Astrocyte (in vitro differentiated cells and primary cell): Measurements from ENCODE around the gene GYPC. TPM values are rescaled to one million over a fixed set of nuclear protein-coding genes. Genes with fewer than 3 reads are reported as not detected.

Experiments
- DNase-seq: peaks from one replicate; pipeline ENCODE4 v3.0.0-alpha.2; 2010; ENCODE audit warnings: low read depth
- FAIRE-seq: peaks from 2 replicates; lab custom pipeline; 2011; peaks lifted over from hg19 to GRCh38; lab: Jason Lieb, UNC
- H2AFZ ChIP-seq: 2 replicates; pipeline ENCODE4 v1.6.0; 2012; ENCODE audit warnings: low read depth, low read length, inconsistent platforms
- H3K27ac ChIP-seq: 2 replicates; pipeline ENCODE4 v1.5.1; 2011; ENCODE audit warnings: low read depth, low read length, inconsistent platforms
- H3K27me3 ChIP-seq: 2 replicates; pipeline ENCODE4 v1.6.0; 2011; ENCODE audit warnings: low read length, inconsistent platforms; ENCODE audit not compliant: insufficient read depth
- H3K36me3 ChIP-seq: 2 replicates; pipeline ENCODE4 v1.5.1; 2011; ENCODE audit warnings: low read length, inconsistent platforms; ENCODE audit not compliant: insufficient read depth
- H3K4me1 ChIP-seq: 2 replicates; pipeline ENCODE4 v1.5.1; 2011; ENCODE audit warnings: low read length, inconsistent platforms; ENCODE audit not compliant: insufficient read depth
- H3K4me2 ChIP-seq: 2 replicates; pipeline ENCODE4 v1.6.0; 2012; ENCODE audit warnings: low read length, inconsistent platforms
- H3K4me3 ChIP-seq: 2 replicates; pipeline ENCODE4 v1.5.1; 2011; ENCODE audit warnings: low read depth, mild to moderate bottlenecking, low read length, inconsistent platforms; ENCODE audit not compliant: insufficient read depth
- H3K79me2 ChIP-seq: 2 replicates; pipeline ENCODE4 v1.6.0; 2012; ENCODE audit warnings: mild to moderate bottlenecking, low read length, inconsistent platforms; ENCODE audit not compliant: insufficient read depth
- H3K9ac ChIP-seq: 2 replicates; pipeline ENCODE4 v1.6.0; 2012; ENCODE audit warnings: mild to moderate bottlenecking, low read length, inconsistent platforms
- H3K9me3 ChIP-seq: 2 replicates; pipeline ENCODE4 v1.5.1; 2012; ENCODE audit warnings: low read depth, mild to moderate bottlenecking, low read length, inconsistent platforms; ENCODE audit not compliant: insufficient read depth
- H4K20me1 ChIP-seq: 2 replicates; pipeline ENCODE4 v1.6.0; 2012; ENCODE audit warnings: low read length, inconsistent platforms; ENCODE audit not compliant: insufficient read depth
- H3K27ac Mint-ChIP-seq: one replicate; pipeline ENCODE4 v1.8.0; 2021; ENCODE audit warnings: mild to moderate bottlenecking, mixed read lengths; ENCODE audit not compliant: unreplicated experiment
- H3K27me3 Mint-ChIP-seq: one replicate; pipeline ENCODE4 v1.8.0; 2021; ENCODE audit warnings: low read depth, mixed read lengths; ENCODE audit not compliant: unreplicated experiment
- H3K36me3 Mint-ChIP-seq: one replicate; pipeline ENCODE4 v1.8.0; 2021; ENCODE audit warnings: low read depth, mixed read lengths; ENCODE audit not compliant: unreplicated experiment
- H3K4me1 Mint-ChIP-seq: one replicate; pipeline ENCODE4 v1.8.0; 2021; ENCODE audit warnings: low read depth, mixed read lengths; ENCODE audit not compliant: unreplicated experiment
- H3K4me3 Mint-ChIP-seq: one replicate; pipeline ENCODE4 v1.8.0; 2021; ENCODE audit warnings: mild to moderate bottlenecking, moderate library complexity, mixed read lengths; ENCODE audit not compliant: unreplicated experiment
- H3K9me3 Mint-ChIP-seq: one replicate; pipeline ENCODE4 v1.8.0; 2021; ENCODE audit warnings: mild to moderate bottlenecking, mixed read lengths; ENCODE audit not compliant: unreplicated experiment
- EZH2 ChIP-seq: IDR thresholded peaks from 2 replicates; pipeline ENCODE4 v1.6.1; 2012; ENCODE audit warnings: mild to moderate bottlenecking, low read length, inconsistent platforms; ENCODE audit not compliant: insufficient read depth
- total RNA-seq: library from RNA; stranded (reverse); gene quantifications from 2 replicates; pipeline ENCODE4 v1.2.1, GENCODE V29; 2021
- TF ChIP-seq, protein P1 (sequence below): IDR thresholded peaks from 2 replicates; pipeline ENCODE4 v1.5.1; 2011; ENCODE audit warnings: low read depth, mild to moderate bottlenecking, inconsistent platforms, low read length, moderate library complexity; ENCODE audit not compliant: insufficient read depth

GYPC gene
- total RNA-seq, 1 donor from 2014 or later: 29.3 TPM

DNA sequence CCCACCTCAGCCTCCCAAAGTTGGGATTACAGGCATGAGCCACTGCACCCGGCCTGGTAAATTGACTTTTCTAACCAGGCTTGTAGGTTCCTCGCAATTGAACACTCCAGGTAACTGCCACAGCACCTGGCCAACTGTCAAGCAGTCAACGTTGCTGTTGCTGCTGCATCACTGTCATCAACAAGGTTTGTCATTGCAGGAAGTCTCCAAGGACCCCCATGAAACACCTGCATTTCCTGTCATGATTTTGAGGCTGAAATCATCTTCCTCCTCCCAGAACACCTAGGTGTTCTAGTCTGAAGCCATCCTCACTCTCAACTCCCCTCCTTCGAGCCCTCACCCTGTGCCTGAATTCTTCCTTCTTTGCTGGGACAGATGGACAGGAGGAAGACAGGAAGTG is 29.7 kb downstream of the GYPC start:
- Histone ChIP-seq H2AFZ (no peak overlapping the region), H3K36me3 (no peaks in the 10 kb centered on the region), H3K27ac (no peak overlapping the region), H3K79me2 (no peaks in the 10 kb centered on the region), H3K9ac (no peak overlapping the region), H3K9me3 (no peaks in the 10 kb centered on the region), H3K27me3 (no peaks in the 10 kb centered on the region), H3K4me2 (no peak overlapping the region), H3K4me3 (no peak overlapping the region), H4K20me1 (no peaks in the 10 kb centered on the region), H3K4me1 (no peaks in the 10 kb centered on the region)
- no peak for TF ChIP-seq EZH2
- TF ChIP-seq, protein P1, sequence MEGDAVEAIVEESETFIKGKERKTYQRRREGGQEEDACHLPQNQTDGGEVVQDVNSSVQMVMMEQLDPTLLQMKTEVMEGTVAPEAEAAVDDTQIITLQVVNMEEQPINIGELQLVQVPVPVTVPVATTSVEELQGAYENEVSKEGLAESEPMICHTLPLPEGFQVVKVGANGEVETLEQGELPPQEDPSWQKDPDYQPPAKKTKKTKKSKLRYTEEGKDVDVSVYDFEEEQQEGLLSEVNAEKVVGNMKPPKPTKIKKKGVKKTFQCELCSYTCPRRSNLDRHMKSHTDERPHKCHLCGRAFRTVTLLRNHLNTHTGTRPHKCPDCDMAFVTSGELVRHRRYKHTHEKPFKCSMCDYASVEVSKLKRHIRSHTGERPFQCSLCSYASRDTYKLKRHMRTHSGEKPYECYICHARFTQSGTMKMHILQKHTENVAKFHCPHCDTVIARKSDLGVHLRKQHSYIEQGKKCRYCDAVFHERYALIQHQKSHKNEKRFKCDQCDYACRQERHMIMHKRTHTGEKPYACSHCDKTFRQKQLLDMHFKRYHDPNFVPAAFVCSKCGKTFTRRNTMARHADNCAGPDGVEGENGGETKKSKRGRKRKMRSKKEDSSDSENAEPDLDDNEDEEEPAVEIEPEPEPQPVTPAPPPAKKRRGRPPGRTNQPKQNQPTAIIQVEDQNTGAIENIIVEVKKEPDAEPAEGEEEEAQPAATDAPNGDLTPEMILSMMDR: no peak
- Mint-ChIP-seq H3K27me3 (peaks cover 2% of the 10 kb centered on the region), H3K4me3 (no peak overlapping the region), H3K9me3 (peaks cover 4% of the 10 kb centered on the region), H3K27ac (no peak overlapping the region), H3K4me1 (no peaks in the 10 kb centered on the region), H3K36me3 (peaks cover 24% of the 10 kb centered on the region)
- FAIRE-seq (no peak), DNase-seq (no peak)

DNA sequence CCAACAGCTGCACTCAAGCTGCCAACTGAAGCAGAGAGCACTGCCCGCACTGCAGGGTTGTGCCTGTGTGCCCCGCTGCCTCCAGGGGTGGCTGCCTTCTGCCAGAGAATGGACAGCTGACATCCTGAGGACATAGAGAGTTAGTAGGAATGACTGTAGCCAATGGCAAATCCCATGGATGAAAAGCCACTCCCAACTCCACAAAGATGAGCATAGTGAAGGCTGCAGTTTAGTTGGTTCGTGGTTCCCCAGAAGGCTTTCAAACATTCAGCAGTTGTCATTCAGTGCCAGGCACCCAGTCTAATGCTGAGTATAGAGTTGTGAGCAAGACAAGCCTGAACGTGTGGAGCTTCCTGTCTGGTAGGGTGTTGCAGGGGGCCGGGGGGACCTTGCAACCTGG is 30.3 kb downstream of the GYPC start:
- Mint-ChIP-seq H3K27ac (no peak overlapping the region), H3K9me3 (peaks cover 4% of the 10 kb centered on the region), H3K4me3 (no peak overlapping the region), H3K4me1 (no peaks in the 10 kb centered on the region), H3K27me3 (peaks cover 2% of the 10 kb centered on the region), H3K36me3 (peaks cover 22% of the 10 kb centered on the region)
- Histone ChIP-seq H3K36me3 (no peaks in the 10 kb centered on the region), H3K27ac (no peak overlapping the region), H3K4me2 (no peak overlapping the region), H3K4me3 (no peak overlapping the region), H2AFZ (no peak overlapping the region), H3K4me1 (no peaks in the 10 kb centered on the region), H4K20me1 (no peaks in the 10 kb centered on the region), H3K27me3 (no peaks in the 10 kb centered on the region), H3K9ac (no peak overlapping the region), H3K79me2 (no peaks in the 10 kb centered on the region), H3K9me3 (no peaks in the 10 kb centered on the region)
- FAIRE-seq (no peak), DNase-seq (no peak)
- TF ChIP-seq, protein P1: no peak
- TF ChIP-seq EZH2: no peak

DNA sequence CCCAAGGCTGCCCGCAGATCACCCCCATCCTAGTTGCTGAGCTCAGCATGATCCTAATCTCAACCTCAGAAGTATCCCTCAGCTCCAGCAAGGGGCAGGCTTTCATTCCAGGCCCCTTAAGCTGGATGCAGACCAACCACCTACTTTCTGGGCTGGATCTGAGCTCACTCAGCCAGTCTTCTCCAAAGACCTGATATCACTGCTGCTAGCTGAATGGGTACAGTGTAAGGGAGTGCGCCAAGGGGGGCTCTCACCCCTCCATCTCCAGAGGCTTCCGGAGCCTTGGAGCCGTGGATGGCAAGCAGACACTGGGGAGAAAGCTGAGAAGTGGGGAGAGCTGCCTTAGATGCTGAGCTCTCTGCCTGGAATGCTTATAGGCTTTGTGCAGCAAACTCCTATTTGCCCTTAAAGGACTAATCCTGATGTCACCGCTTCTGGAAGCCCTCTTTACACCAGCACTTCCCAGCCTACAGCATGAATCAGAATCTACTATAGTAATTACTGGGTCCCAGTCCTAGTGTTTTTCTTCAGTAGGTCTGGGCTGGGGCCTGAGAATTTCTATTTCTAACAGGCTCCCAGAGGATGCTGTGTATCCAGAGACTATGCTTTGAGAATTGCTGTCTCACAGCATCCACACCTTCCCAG is 31.0 kb downstream of the GYPC start:
- FAIRE-seq (no peak), DNase-seq (no peak)
- Mint-ChIP-seq H3K9me3 (peaks cover 4% of the 10 kb centered on the region), H3K4me1 (no peaks in the 10 kb centered on the region), H3K36me3 (peaks cover 21% of the 10 kb centered on the region), H3K27ac (no peak overlapping the region), H3K27me3 (peaks cover 2% of the 10 kb centered on the region), H3K4me3 (no peak overlapping the region)
- Histone ChIP-seq H3K4me2 (no peak overlapping the region), H3K9ac (no peak overlapping the region), H3K9me3 (no peaks in the 10 kb centered on the region), H4K20me1 (no peaks in the 10 kb centered on the region), H3K27ac (no peak overlapping the region), H3K79me2 (no peaks in the 10 kb centered on the region), H3K27me3 (no peaks in the 10 kb centered on the region), H3K36me3 (no peaks in the 10 kb centered on the region), H3K4me3 (no peak overlapping the region), H2AFZ (no peak overlapping the region), H3K4me1 (no peaks in the 10 kb centered on the region)
- TF ChIP-seq, protein P1: no peak
- TF ChIP-seq EZH2: no peak
